ENCODE data around the gene DRC7.

The DRC7 gene

GRCh38 chr16:57683636-57684545 is 10.7 kb upstream of the DRC7 start:
- in situ Hi-C loops (cut with HindIII; ENCODE audit: low pct_unique_long_range_greater_than_20kb, low sequenced_read_pairs), result no loop called here
- no peak for DNase-seq (ENCODE audit: low read depth in 1 of 2, low spot score in 1 of 2)
- TF ChIP-seq JUND (IDR thresholded peaks at IDR 0.05; ENCODE audit: low read depth), result no peak

- TF ChIP-seq JUND (IDR thresholded peaks at IDR 0.05; ENCODE audit: low read depth), result no peak
- no peak for DNase-seq (ENCODE audit: low read depth in 1 of 2, low spot score in 1 of 2)
- in situ Hi-C loops (cut with HindIII; ENCODE audit: low pct_unique_long_range_greater_than_20kb, low sequenced_read_pairs), result no loop called here
Measured at GRCh38 chr16:57684626-57685358, 9.8 kb upstream of the DRC7 start.

GRCh38 chr16:57685633-57686032 is 9.0 kb upstream of the DRC7 start:
- in situ Hi-C loops (cut with HindIII; ENCODE audit: low pct_unique_long_range_greater_than_20kb, low sequenced_read_pairs), result no loop called here
- no peak for TF ChIP-seq JUND (IDR thresholded peaks at IDR 0.05; ENCODE audit: low read depth)
- no peak for DNase-seq (ENCODE audit: low read depth in 1 of 2, low spot score in 1 of 2)

- in situ Hi-C loops (cut with HindIII; ENCODE audit: low pct_unique_long_range_greater_than_20kb, low sequenced_read_pairs), result no loop called here
- no peak for DNase-seq (ENCODE audit: low read depth in 1 of 2, low spot score in 1 of 2)
- TF ChIP-seq JUND (IDR thresholded peaks at IDR 0.05; ENCODE audit: low read depth), result no peak
Measured at GRCh38 chr16:57686577-57686976, 8.0 kb upstream of the DRC7 start.

- TF ChIP-seq JUND (IDR thresholded peaks at IDR 0.05; ENCODE audit: low read depth), result no peak
- in situ Hi-C loops (cut with HindIII; ENCODE audit: low pct_unique_long_range_greater_than_20kb, low sequenced_read_pairs), result no loop called here
- no peak for DNase-seq (ENCODE audit: low read depth in 1 of 2, low spot score in 1 of 2)
Measured at GRCh38 chr16:57687363-57687929, 7.2 kb upstream of the DRC7 start.

GRCh38 chr16:57688487-57688986 is 6.1 kb upstream of the DRC7 start:
- no peak for DNase-seq (ENCODE audit: low read depth in 1 of 2, low spot score in 1 of 2)
- in situ Hi-C loops (cut with HindIII; ENCODE audit: low pct_unique_long_range_greater_than_20kb, low sequenced_read_pairs), result no loop called here
- TF ChIP-seq JUND (IDR thresholded peaks at IDR 0.05; ENCODE audit: low read depth), result no peak

- in situ Hi-C loops (cut with HindIII; ENCODE audit: low pct_unique_long_range_greater_than_20kb, low sequenced_read_pairs), result no loop called here
- TF ChIP-seq JUND (IDR thresholded peaks at IDR 0.05; ENCODE audit: low read depth), result no peak
- DNase-seq (ENCODE audit: low read depth in 1 of 2, low spot score in 1 of 2), result no peak
Measured at GRCh38 chr16:57688987-57689761, 5.4 kb upstream of the DRC7 start.

GRCh38 chr16:57689762-57690558 is 4.6 kb upstream of the DRC7 start:
- no peak for TF ChIP-seq JUND (IDR thresholded peaks at IDR 0.05; ENCODE audit: low read depth)
- no peak for DNase-seq (ENCODE audit: low read depth in 1 of 2, low spot score in 1 of 2)
- in situ Hi-C loops (cut with HindIII; ENCODE audit: low pct_unique_long_range_greater_than_20kb, low sequenced_read_pairs), result no loop called here

GRCh38 chr16:57690782-57691471 is 3.7 kb upstream of the DRC7 start:
- no peak for DNase-seq (ENCODE audit: low read depth in 1 of 2, low spot score in 1 of 2)
- TF ChIP-seq JUND (IDR thresholded peaks at IDR 0.05; ENCODE audit: low read depth), result no peak
- in situ Hi-C loops (cut with HindIII; ENCODE audit: low pct_unique_long_range_greater_than_20kb, low sequenced_read_pairs), result no loop called here

GRCh38 chr16:57692636-57693035 is 2.0 kb upstream of the DRC7 start:
- DNase-seq (ENCODE audit: low read depth in 1 of 2, low spot score in 1 of 2), result no peak
- no peak for TF ChIP-seq JUND (IDR thresholded peaks at IDR 0.05; ENCODE audit: low read depth)
- in situ Hi-C loops (cut with HindIII; ENCODE audit: low pct_unique_long_range_greater_than_20kb, low sequenced_read_pairs), result no loop called here

GRCh38 chr16:57693550-57693949 is 1.1 kb upstream of the DRC7 start:
- no peak for DNase-seq (ENCODE audit: low read depth in 1 of 2, low spot score in 1 of 2)
- no peak for TF ChIP-seq JUND (IDR thresholded peaks at IDR 0.05; ENCODE audit: low read depth)
- in situ Hi-C loops (cut with HindIII; ENCODE audit: low pct_unique_long_range_greater_than_20kb, low sequenced_read_pairs), result no loop called here

Measured in T47D (cell line).